Uterus (tissue), 4 donors: ENCODE results near the gene RNGTT. TPM values are rescaled to one million over a fixed set of nuclear protein-coding genes. Genes with fewer than 3 reads are reported as not detected.

Experiments used
- DNase-seq, 2 donors: peaks; one replicate each; pipeline ENCODE4 v3.0.0-alpha.2; 2019 to 2020
- H3K27ac ChIP-seq, 2 donors: fragments of 200-600 bp; sonication (generic); 1 replicate in 1 of 2; 2 replicates in 1 of 2; pipeline ENCODE4 v1.5.1; 2016 to 2018
- H3K27me3 ChIP-seq, 2 donors: fragments of 200-600 bp; sonication (generic); one replicate each; pipeline ENCODE4 v1.5.1; 2018 to 2019; ENCODE audit warnings: control low read depth in 1 of 2
- H3K36me3 ChIP-seq, 2 donors: fragments of 200-600 bp; sonication (generic); one replicate each; pipeline ENCODE4 v1.5.1; 2019; ENCODE audit warnings: control low read depth in 1 of 2
- H3K4me1 ChIP-seq, 2 donors: fragments of 200-600 bp; sonication (generic); one replicate each; pipeline ENCODE4 v1.5.1; 2018 to 2019; ENCODE audit warnings: control low read depth in 1 of 2
- H3K4me3 ChIP-seq, 2 donors: fragments of 200-600 bp; sonication (generic); 1 replicate in 1 of 2; 2 replicates in 1 of 2; pipeline ENCODE4 v1.5.1; 2018 to 2019; ENCODE audit warnings: mild to moderate bottlenecking in 1 of 2
- H3K9me3 ChIP-seq, 2 donors: fragments of 200-600 bp; sonication (generic); one replicate each; pipeline ENCODE4 v1.5.1; 2019; ENCODE audit warnings: control low read depth in 1 of 2
- CTCF ChIP-seq, 4 experiments: fragments of 200-600 bp in 2 of 4; fragments of 450-650 bp in 2 of 4; sonication (generic) in 2 of 4; IDR thresholded peaks; one replicate each; pipeline ENCODE4 v1.5.1; 2016 to 2019; ENCODE audit warnings: antibody characterized with exemption in 4 of 4, mild to moderate bottlenecking in 2 of 4, moderate library complexity in 1 of 4
- POLR2A ChIP-seq, 2 donors: fragments of 450-650 bp; IDR thresholded peaks; one replicate each; pipeline ENCODE4 v1.6.1; 2016; ENCODE audit warnings: antibody characterized with exemption in 2 of 2, mild to moderate bottlenecking in 1 of 2, moderate library complexity in 1 of 2
- intact Hi-C: fragments of 100-400 bp; cut with DNase I; formaldehyde crosslinking; loops from one replicate; pipeline ENCODE4 v1.15.1; 2023; ENCODE audit warnings: low total_unique reads
- total RNA-seq, 4 donors: library from RNA; depleted of rRNA in 3 of 4; stranded (reverse); fragments of >200 nt in 3 of 4; gene quantifications; one replicate each; pipeline versions ENCODE4 v1.1.0 to v1.2.4, GENCODE V29; 2014 to 2023
- donor health status: DM: yes; HTN: yes; CAD: no.

Gene RNGTT
- total RNA-seq, 4 donors from 2014 or later = 7.4 to 45.7 (median 16.1) TPM

DNA sequence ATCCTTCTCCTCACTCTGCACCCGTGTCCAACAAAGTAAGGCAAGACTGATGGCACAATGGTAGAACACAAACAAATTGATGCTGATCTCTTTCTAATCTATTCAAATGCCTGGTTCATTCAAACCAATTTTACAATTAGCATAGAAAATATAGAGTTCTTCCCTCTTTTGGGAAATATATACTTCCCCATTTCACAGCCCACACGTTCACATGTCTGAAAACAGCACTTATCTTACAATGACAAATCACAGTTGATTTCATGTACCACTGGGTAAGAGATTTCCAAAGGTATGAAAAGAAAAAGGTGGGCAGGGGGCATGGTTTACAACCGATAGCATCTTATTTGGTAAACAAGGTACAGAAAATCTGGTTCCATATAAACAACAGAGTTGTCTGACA is 137.6 kb downstream of the RNGTT start:
- Histone ChIP-seq H3K9me3 (no peaks in the 10 kb centered on the region), H3K4me1 (no peaks in the 10 kb centered on the region), H3K36me3 (no peaks in the 10 kb centered on the region), H3K27ac (no peak overlapping the region), H3K27me3 (no peaks in the 10 kb centered on the region), H3K4me3 (no peak overlapping the region)
- intact Hi-C loops = no loop called here
- TF ChIP-seq POLR2A (IDR thresholded peaks at IDR 0.05) = no peak
- no peak for TF ChIP-seq CTCF (IDR thresholded peaks at IDR 0.05)
- DNase-seq = no peak

DNA sequence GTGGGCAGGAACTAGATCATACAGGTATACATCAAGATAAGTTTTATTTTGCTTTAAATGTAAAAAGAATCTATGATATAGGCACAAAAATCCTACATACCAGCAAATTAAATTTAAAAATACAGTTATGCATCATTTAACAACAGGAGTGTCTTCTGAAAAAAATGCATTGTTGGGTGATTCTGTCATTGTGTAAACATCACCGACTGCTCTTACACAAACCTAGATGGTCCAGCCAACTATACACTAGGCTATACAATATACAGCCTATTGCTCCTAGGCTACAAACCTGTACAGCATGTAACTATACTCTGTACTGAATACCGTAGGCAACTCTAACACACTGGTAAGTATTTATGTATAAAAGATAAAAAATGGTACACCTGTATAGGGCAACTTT is 139.4 kb downstream of the RNGTT start:
- Histone ChIP-seq H3K4me1 (no peaks in the 10 kb centered on the region), H3K27ac (no peak overlapping the region), H3K36me3 (no peaks in the 10 kb centered on the region), H3K27me3 (no peaks in the 10 kb centered on the region), H3K9me3 (no peaks in the 10 kb centered on the region), H3K4me3 (no peak overlapping the region)
- TF ChIP-seq POLR2A (IDR thresholded peaks at IDR 0.05) (no peak), CTCF (IDR thresholded peaks at IDR 0.05) (no peak)
- intact Hi-C loops = no loop called here
- DNase-seq = no peak

DNA sequence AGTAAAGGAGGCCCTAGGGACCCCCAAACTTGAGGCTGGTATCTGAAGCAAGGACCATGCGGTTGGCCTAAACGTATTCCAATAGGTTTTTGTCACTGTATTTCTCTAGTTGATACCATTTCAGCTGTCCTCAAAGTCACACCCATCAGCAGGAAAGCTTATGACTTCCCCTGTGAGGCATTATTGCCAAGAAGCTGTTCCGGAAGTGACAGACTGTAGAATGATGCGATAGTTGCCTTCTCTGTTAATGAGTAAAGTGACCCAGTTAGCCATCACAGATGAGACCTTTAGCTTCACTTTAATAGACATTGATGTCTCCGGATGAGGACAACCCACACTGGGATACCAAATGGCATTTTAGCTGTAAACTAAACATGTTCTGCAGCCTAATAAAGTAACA is 147.9 kb downstream of the RNGTT start:
- no peak for DNase-seq
- H3K27me3 ChIP-seq = no peaks in the 10 kb centered on the region
- H3K4me1 ChIP-seq = no peaks in the 10 kb centered on the region
- H3K9me3 ChIP-seq = no peaks in the 10 kb centered on the region
- H3K27ac ChIP-seq = no peak overlapping the region
- intact Hi-C loops = no loop called here
- no peaks in the 10 kb centered on the region for H3K36me3 ChIP-seq
- TF ChIP-seq CTCF (IDR thresholded peaks at IDR 0.05) (no peak), POLR2A (IDR thresholded peaks at IDR 0.05) (no peak)
- no peak overlapping the region for H3K4me3 ChIP-seq

GRCh38 chr6:88814909-88815308 is 148.5 kb downstream of the RNGTT start:
- Histone ChIP-seq H3K9me3 (no peaks in the 10 kb centered on the region), H3K27ac (no peak overlapping the region), H3K4me1 (no peaks in the 10 kb centered on the region), H3K4me3 (no peak overlapping the region), H3K36me3 (no peaks in the 10 kb centered on the region), H3K27me3 (no peaks in the 10 kb centered on the region)
- TF ChIP-seq POLR2A (IDR thresholded peaks at IDR 0.05) (no peak), CTCF (IDR thresholded peaks at IDR 0.05) (no peak)
- no peak for DNase-seq
- intact Hi-C loops = no loop called here

DNA sequence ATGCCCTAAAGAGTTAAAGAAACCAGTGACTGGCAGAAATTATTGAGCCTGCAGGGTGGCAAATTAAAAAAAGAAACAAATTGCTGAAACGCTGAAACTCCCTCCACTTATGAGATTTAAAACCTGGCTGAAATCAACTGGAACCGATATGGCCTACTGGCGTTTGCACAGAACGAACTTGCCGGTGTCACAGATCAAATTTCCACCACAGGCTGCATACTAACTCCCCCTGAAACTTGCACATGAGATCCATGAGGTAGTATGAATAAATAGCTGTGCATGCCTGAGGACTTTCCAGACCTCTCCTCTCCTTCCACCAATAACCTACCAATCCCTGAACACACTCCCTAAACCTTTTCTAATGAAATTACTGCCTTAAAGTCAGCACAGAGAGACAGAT is 150.4 kb downstream of the RNGTT start:
- Histone ChIP-seq H3K9me3 (no peaks in the 10 kb centered on the region), H3K36me3 (no peaks in the 10 kb centered on the region), H3K27ac (no peak overlapping the region), H3K27me3 (no peaks in the 10 kb centered on the region), H3K4me1 (no peaks in the 10 kb centered on the region), H3K4me3 (no peak overlapping the region)
- DNase-seq = no peak
- intact Hi-C loops = no loop called here
- no peak for TF ChIP-seq CTCF (IDR thresholded peaks at IDR 0.05)
- TF ChIP-seq POLR2A (IDR thresholded peaks at IDR 0.05) = no peak
